Hepatocyte (in vitro differentiated cells): ENCODE data around the gene MAP9.

Source experiments
- EZH2 ChIP-seq: fragments of 200-600 bp; sonication (generic); IDR thresholded peaks from 2 replicates; pipeline ENCODE4 v1.6.1; 2016; ENCODE audit warnings: antibody characterized with exemption, mild to moderate bottlenecking, borderline replicate concordance
- TF ChIP-seq, protein P1 (sequence below): fragments of 200-600 bp; sonication (generic); IDR thresholded peaks from 2 replicates; pipeline ENCODE4 v1.5.1; 2016; ENCODE audit warnings: antibody characterized with exemption, mild to moderate bottlenecking; ENCODE audit not compliant: poor library complexity

DNA sequence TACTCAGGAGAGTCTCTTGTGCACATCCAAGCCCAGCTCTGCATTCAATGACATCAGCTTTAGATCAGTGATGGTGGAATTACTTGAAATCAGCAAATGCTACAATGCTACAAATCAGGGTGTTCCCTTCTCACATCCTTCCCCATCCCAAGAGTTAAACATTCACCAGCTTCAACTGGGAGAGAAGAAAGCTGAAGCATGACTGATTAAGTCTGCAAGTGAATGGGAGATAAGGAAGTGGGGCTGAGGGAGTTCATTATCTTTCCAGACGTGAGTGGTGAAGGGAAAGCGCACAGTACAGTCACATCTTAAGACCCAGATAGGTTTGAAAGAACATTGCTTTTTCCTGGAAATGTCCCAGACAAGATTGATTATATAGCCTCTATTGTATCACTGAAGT lies 26.2 kb upstream of the MAP9 start:
- TF ChIP-seq, protein P1, sequence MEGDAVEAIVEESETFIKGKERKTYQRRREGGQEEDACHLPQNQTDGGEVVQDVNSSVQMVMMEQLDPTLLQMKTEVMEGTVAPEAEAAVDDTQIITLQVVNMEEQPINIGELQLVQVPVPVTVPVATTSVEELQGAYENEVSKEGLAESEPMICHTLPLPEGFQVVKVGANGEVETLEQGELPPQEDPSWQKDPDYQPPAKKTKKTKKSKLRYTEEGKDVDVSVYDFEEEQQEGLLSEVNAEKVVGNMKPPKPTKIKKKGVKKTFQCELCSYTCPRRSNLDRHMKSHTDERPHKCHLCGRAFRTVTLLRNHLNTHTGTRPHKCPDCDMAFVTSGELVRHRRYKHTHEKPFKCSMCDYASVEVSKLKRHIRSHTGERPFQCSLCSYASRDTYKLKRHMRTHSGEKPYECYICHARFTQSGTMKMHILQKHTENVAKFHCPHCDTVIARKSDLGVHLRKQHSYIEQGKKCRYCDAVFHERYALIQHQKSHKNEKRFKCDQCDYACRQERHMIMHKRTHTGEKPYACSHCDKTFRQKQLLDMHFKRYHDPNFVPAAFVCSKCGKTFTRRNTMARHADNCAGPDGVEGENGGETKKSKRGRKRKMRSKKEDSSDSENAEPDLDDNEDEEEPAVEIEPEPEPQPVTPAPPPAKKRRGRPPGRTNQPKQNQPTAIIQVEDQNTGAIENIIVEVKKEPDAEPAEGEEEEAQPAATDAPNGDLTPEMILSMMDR: no peak
- TF ChIP-seq EZH2: no peak
